ENCODE results near the gene DMAC2.
A peak's percentile ranks its signal among the peaks of the same experiment; 100 is the strongest.
"Not testable (repeated sequence)": the region's sequence is repeated elsewhere in the genome, so short reads cannot be mapped to it uniquely, and the experiment has no call there.

The DMAC2 gene

DNA sequence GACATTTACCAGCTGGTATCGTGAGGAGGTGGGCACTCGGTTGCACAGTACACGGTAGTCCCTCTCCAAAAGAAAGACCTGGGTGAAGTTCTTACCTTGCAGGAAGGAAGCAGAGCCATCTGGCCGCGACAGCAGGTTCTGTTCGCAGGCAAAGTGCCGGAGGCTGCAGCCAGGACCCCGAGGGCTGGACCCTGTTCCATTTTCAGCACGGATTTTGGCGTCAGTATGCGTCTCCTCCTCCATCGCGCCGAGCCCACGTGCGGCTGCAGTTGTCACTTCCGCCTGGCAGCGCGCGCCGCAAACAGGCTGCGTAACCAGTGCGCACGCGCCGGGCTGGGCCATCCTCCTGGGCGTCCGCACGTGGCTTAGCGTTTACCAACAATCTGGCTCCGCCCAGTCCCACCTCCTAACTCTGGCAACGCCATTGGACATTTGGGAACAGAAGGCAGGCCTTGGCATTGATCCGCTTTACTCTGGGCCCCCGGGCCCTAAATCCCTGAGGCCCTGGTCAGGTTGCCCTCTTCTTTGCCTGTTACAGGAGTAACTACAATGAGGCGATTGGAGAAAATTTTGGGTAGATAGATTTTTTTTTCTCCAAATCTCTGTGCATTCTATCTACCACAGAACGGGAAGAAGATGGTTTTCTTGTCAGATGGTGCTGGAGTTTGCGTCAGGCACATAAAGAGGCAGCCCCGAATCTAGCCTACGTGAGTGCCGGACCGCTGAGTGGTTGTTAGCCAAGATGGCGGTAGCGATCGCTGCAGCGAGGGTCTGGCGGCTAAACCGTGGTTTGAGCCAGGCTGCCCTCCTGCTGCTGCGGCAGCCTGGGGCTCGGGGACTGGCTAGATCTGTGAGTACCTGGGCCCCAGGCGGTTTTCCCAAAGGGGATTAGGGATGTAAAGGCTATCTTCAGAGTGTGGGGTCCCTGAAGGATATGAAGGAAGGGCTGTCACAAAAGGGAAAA, 42.3 kb downstream of the DMAC2 start, which contains the start of the genes BCKDHA and EXOSC5:
Gene BCKDHA, plus strand, starts transcription at position 733 of the 964 bp plus-strand sequence. Its CDS starts 10 bp downstream, at position 743.
Gene EXOSC5, minus strand, starts transcription at position 274 of the 964 bp plus-strand sequence. Its CDS starts 31 bp downstream, at position 243.
- peak; percentile 98 for FAIRE-seq

DNA sequence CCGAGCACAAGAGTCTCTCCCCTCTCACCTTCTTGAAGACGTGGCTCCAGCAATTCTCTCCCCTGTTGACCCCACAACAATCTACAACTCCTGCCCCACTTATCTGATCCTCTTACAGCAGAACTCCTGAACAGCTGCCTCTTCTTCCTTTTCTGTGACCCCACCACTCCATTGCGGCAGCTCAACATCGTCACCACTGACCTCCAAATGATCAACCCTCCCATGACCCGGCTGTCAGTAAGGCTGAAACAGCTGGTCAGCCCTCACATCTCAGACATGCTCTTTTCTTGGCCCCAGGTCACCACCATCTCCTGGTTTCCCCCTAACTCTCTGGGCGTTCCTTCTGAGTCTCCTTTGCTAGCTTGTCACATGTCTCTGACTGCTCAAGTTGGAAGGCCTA, 44.4 kb downstream of the DMAC2 start:
- FAIRE-seq, result no peak

DNA sequence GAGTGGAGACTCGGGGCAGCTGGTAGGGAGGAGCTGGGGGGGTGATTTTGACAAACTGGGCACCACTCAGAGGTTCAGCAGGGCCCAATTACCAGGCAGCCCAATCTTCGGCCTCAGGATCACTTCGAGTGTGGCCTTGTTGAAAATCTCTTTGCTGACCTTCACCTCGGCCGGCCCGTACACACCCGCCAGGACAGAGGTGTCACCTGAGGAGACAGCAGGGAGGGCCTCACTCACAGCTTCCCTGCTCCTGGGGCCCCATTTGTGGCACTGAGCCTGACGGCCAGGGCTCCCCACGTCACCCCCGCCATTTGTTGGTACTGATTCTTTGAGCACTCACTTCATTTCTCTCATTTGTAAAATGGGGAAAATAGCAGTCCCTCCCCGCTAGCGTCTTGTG, 46.9 kb downstream of the DMAC2 start:
- no peak for FAIRE-seq

DNA sequence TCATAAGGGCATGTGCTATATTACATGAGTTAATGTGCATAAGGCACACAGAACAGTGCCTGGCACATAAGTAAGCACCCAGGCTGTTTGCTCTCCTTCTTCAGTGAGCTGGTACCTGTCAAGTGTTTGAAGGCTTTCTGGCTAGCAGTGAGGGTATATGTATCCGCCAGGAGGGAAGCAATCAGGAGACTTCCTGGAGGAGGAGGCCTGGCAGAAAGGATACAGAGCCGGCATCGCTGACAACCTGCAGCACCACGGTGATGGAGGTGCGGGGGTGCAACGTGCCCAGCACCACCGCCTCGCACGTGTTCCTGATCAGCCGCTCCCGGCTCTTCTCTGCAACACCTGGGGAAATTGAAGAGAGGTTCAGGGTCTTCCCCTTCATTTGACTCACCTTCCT, 48.1 kb downstream of the DMAC2 start:
- no peak for FAIRE-seq

DNA sequence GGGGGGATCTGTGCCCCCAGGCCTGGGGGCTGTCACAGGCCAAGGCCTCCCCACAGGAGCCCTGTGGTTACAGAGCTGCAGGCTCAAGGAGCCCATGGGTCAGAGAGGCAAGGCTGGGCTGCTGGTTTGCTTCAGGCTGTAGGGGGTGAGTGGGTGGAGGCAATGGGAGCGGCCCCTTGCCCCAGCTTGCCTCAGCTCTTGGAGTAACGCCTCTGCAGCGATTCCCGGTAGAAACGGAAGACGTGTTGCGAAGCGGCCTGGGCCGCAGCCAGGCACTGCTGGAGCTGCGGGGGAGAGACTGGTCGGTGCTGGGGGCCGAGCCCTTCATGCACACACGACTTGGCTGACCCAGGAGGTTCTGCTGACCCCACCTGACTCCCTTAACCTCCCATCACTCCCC, 53.3 kb downstream of the DMAC2 start:
- FAIRE-seq, result no peak

DNA sequence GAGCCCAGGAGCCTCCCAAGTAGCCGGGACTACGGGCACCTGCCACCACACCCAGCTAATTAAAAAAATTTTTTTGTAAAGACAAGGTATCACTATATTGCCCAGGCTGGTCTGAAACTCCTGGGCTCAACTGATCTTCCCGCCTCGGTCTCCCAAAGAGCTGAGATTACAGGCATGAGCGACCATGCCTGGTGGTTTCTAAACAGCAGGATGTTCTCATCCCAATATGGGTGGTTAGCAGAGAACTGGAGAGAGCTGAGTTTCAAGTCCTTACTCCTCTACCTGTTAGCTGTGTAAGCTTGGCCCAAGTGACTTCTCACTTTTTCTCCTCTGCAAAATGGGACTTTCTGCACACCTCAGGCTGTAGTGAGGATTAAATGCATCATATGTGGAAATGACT, 55.4 kb downstream of the DMAC2 start:
- FAIRE-seq, result no peak

DNA sequence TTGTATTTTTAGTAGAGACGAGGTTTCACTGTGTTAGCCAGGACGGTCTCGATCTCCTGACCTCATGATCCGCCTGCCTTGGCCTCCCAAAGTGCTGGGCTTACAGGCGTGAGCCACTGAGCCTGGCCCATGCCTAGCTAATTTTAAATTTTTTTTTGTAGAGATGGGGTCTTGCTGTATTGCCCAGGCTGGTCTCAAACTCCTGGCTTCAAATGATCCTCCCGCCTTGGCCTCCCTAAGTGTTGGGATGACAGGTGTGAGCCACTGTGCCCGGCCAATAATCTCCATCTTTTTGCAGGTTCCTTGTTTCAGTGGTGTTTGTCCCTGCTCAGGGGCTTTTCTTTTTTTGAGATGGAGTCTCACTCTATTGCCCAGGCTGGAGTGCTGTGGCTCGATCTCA, 58.2 kb downstream of the DMAC2 start:
- not testable (repeated sequence) for FAIRE-seq

Data from G401.6 (cell line).